ENCODE measurements around the gene SIX5.

- TF ChIP-seq CTCF (IDR thresholded peaks at IDR 0.05; ENCODE audit: low read depth, low read length) (no peak), EZH2phosphoT487 (IDR thresholded peaks at IDR 0.05; ENCODE audit: low read depth) (no peak)
Observed at GRCh38 chr19:45761714-45762113, 7.3 kb downstream of the SIX5 start.

Measured in OCI-LY3 (cell line).